ENCODE results near the gene ERN1.

DNA sequence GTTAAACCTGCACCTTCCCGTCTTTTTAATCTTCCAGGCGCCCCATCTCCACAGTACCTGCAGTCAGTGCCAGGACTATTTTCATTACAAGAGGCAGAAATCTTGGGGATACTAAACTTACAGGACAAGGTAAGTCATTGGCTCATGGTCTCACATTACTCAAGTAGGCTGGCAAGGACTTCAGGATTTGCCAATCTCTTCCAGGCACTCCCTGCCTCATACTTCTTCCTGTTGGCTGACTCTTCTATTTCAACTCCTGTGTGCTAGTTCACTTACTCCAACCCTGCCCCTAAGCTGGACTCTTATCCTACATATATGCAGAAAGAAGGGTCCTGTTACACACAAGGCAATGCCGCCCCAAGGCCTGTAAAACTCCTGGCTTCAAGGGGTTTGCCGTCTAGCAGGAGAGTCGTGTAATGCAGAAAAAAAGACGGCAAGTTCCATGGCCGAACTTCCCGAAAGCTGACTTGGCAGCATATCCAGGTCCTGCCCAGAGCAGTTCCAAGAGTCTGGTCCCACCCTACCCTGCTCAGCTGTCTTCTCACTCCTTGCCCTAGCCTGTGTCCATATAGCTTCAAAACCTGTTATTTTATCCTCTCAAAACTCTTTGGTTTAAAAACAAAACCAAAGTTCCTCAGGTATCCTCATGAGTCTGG is 14.8 kb downstream of the ERN1 start:
- no peak for TF ChIP-seq EZH2 (IDR thresholded peaks at IDR 0.05; ENCODE audit: borderline replicate concordance, low read depth, low read length, severe bottlenecking)
- TF ChIP-seq, protein P1, sequence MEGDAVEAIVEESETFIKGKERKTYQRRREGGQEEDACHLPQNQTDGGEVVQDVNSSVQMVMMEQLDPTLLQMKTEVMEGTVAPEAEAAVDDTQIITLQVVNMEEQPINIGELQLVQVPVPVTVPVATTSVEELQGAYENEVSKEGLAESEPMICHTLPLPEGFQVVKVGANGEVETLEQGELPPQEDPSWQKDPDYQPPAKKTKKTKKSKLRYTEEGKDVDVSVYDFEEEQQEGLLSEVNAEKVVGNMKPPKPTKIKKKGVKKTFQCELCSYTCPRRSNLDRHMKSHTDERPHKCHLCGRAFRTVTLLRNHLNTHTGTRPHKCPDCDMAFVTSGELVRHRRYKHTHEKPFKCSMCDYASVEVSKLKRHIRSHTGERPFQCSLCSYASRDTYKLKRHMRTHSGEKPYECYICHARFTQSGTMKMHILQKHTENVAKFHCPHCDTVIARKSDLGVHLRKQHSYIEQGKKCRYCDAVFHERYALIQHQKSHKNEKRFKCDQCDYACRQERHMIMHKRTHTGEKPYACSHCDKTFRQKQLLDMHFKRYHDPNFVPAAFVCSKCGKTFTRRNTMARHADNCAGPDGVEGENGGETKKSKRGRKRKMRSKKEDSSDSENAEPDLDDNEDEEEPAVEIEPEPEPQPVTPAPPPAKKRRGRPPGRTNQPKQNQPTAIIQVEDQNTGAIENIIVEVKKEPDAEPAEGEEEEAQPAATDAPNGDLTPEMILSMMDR (IDR thresholded peaks at IDR 0.05; ENCODE audit: borderline replicate concordance, extremely low read depth, low read length, poor library complexity, severe bottlenecking): no peak

Data from DND-41 (cell line).